GM18909 (cell line): Measurements from ENCODE around the gene AGAP1.
"Not testable (repeated sequence)": the region's sequence is repeated elsewhere in the genome, so short reads cannot be mapped to it uniquely, and the experiment has no call there.

Experiments
- ATAC-seq: cut with Tn5 transposase; IDR thresholded peaks from one replicate; pipeline ENCODE4 v1.9.1; 2021; ENCODE audit warnings: mild to moderate bottlenecking; ENCODE audit not compliant: unreplicated experiment, poor library complexity

The AGAP1 gene

DNA sequence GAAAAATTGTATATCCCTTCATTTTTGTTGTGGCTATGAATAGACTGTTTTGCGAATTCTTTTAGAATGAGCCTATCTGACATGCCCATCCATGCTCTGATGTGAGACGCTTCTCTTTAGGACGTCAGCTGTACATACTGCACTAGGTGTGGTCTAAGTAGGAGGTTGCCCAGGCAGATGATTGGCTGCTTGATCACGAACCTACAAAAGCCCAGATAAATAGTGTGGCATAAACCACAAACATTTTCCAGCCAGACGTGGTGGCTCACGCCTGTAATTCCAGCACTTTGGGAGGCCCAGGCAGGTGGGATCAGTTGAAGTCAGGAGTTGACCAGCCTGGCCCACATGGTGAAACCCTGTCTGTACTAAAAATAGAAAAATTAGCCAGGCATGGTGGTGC is 251.8 kb downstream of the AGAP1 start:
- ATAC-seq: no peak

DNA sequence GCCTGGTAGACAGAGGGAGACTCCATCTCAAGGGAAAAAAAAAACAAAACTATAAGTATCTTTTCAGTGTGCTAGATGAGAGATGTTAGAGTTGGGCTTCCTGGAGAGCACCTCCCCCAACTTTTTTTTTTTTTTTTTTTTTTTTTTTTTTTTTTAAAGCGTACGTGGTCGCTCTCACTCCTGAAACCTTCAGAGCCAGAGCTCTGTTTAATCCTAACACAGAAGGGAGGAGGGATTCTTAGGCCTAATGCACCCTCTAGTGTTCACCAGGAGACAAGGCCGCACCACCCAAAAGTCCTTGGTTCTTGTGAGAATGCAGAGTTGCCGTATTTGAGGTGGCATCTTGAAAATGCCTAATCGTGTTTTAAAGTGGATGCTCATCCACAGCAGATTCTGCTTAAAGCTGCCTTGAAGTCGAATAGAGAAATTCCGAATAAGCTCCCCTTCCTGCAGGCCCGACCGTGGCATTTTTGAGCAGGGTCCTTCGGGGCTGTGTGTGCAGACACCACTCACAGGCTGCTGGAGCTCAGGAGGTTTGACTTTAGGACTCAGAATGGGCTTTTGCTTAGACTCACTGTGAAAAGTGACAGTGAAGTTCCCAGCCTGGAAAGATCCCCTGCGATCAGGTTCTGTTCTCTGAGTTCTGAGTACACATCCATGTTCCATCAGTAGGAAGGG is 252.6 kb downstream of the AGAP1 start:
- ATAC-seq: peak; percentile 68

- ATAC-seq: no peak
Observed at GRCh38 chr2:235747001-235747785, 253.3 kb downstream of the AGAP1 start.

GRCh38 chr2:235747786-235748091 is 253.9 kb downstream of the AGAP1 start:
- ATAC-seq: no peak

GRCh38 chr2:235749121-235749770 is 255.4 kb downstream of the AGAP1 start:
- ATAC-seq: no peak

DNA sequence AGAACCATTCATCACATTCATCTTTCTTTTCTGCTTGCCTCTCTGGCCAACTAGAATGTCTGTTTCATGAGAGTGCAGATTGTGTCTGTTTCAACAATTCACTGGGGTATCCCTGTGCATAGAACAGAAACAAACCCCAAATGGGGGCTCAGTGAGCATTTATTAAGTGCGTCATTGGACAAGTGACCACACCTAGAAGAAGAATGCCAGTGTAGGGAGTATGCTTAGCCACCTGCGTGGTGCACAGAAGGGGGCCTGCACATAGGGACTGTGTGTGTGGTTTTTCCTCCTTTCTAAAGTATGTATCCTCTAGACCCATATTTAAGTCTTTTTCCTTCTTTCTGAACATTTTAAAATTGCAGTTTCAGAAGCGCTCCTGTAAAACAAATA is 255.9 kb downstream of the AGAP1 start:
- ATAC-seq: no peak

- ATAC-seq: no peak
Observed at GRCh38 chr2:235752846-235753245, 259.0 kb downstream of the AGAP1 start.

- no peak for ATAC-seq
Observed at GRCh38 chr2:235754357-235755207, 260.7 kb downstream of the AGAP1 start.

DNA sequence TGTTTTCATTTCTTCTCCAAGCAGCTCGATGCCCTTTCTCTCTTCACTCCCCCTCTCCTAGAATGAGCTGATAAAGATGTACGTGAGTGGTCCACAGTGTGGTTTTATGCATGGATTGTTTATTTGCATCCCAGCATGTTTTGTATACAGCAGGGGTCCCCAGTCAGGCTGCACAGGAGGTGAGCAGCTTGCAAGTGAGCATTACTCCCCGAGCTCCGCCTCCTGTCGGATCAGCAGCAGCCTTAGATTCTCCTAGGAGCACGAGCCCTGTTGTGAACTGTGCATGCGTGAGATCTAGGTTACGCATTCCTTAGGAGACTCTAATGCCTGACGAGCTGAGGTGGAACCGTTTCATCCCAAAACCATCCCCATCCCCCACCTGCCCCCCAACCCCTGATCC is 262.6 kb downstream of the AGAP1 start:
- no peak for ATAC-seq

DNA sequence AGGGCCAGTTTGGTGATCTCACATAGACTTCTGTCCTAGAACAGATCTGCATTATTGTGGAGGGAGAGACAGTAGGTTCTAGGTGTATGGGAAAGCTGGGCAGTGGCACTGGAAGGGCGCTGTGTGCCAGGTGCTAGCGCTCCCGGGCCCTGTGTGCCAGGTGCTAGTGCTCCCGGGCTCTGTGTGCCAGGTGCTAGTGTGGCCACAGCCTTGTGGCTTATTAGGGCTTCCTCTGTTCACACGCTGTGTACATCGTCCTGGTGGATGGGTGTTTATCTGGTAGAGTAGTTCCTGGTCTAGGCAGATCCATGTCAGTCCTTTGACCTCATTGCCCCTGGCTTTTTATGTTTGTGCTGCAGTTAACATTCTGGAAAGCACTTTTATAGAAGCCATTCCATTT is 263.4 kb downstream of the AGAP1 start:
- ATAC-seq: no peak

- no peak for ATAC-seq
Observed at GRCh38 chr2:235757640-235758039, 263.8 kb downstream of the AGAP1 start.

DNA sequence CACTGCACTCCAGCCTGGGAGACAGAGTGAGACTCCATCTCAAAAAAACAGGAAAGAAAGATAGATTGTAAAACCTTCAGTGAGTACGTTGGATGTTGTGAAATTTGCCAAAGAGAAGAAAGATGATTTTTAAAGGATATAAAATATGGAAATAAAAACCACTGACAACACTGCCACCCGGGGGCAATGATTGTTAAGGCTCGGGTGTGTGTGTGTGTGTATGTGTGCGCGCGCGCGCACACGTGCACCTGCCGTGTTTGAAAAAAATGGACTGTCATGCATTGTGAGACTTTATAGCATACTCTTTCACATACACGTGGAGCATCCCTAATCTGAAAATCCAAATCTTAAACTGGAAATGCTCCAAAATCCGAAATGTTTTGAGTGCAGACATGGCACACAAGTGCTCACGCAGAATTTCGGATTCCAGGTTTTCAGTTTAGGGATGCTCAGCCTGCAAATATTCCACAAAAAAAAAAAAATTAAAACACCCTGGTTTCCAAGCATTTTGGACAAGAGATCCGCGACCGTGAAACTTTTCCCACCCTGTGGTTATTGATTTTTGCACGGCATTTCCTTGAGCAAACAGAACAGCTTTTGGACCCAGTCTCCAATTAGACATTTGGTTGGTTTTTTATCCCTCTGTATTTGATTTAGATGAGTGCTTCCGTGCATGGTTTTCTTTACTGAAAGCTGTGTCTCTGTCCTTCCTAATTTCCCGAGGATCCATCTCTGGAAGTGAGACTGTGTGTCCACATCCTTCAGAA is 269.2 kb downstream of the AGAP1 start:
- ATAC-seq: no peak

GRCh38 chr2:235763816-235764215 is 270.0 kb downstream of the AGAP1 start:
- no peak for ATAC-seq

- ATAC-seq: not testable (repeated sequence)
Observed at GRCh38 chr2:235764478-235764877, 270.6 kb downstream of the AGAP1 start.

GRCh38 chr2:235765181-235765820 is 271.5 kb downstream of the AGAP1 start:
- ATAC-seq: no peak

- no peak for ATAC-seq
Observed at GRCh38 chr2:235766278-235766677, 272.4 kb downstream of the AGAP1 start.

GRCh38 chr2:235768606-235769005 is 274.8 kb downstream of the AGAP1 start:
- no peak for ATAC-seq

GRCh38 chr2:235769046-235769445 is 275.2 kb downstream of the AGAP1 start:
- ATAC-seq: no peak
